Endothelial cell of umbilical vein (primary cell): ENCODE data around the gene CUX1. TPM values are rescaled to one million over a fixed set of nuclear protein-coding genes. Genes with fewer than 3 reads are reported as not detected.

Experiments used
- BruUV-seq: library from RNA; stranded (reverse); fragments of 400-500 nt; replicated peaks from 2 replicates; lab custom pipeline; 2021; lab: Mats Ljungman, UMichigan
- CTCF ChIA-PET: fragments of 300-600, 350-600 bp; sonication (Branson Sonifier 250); formaldehyde crosslinking; loops from one replicate; lab custom pipeline; 2021; ENCODE audit warnings: antibody characterized with exemption, inconsistent platforms; lab: Charles Lee
- POLR2A ChIA-PET: fragments of 300-600, 350-600 bp; sonication (Branson Sonifier 250); formaldehyde crosslinking; loops from one replicate; lab custom pipeline; 2021; ENCODE audit warnings: antibody characterized with exemption, inconsistent platforms; lab: Charles Lee
- DNase-seq: peaks from one replicate; pipeline ENCODE4 v3.0.0-alpha.2; 2011; ENCODE audit warnings: low read depth, low spot score
- FAIRE-seq: peaks from 2 replicates; lab custom pipeline; 2011; peaks lifted over from hg19 to GRCh38; lab: Jason Lieb, UNC
- H2AFZ ChIP-seq: 2 replicates; pipeline ENCODE4 v1.6.0; 2012; ENCODE audit warnings: low read depth, low read length, control low read depth, inconsistent platforms
- H3K27ac ChIP-seq: 2 replicates; pipeline ENCODE4 v1.5.1; 2011; ENCODE audit warnings: low read depth, mild to moderate bottlenecking, control low read depth, low read length, moderate library complexity; ENCODE audit not compliant: insufficient read depth
- H3K27me3 ChIP-seq, 2 experiments: 2 replicates each; pipeline versions ENCODE4 v1.6.0 to v1.6.1; 2011; ENCODE audit warnings: low read length in 2 of 2, mixed read lengths in 1 of 2; ENCODE audit not compliant: control insufficient read depth in 2 of 2, insufficient read depth in 2 of 2
- H3K36me3 ChIP-seq, 2 experiments: 2 replicates in 1 of 2; 3 replicates in 1 of 2; pipeline ENCODE4 v1.5.1; 2011; ENCODE audit warnings: low read length in 2 of 2, mild to moderate bottlenecking in 1 of 2, moderate library complexity in 1 of 2; ENCODE audit not compliant: control insufficient read depth in 2 of 2, insufficient read depth in 2 of 2; ENCODE audit errors: extremely low read depth in 1 of 2
- H3K4me1 ChIP-seq: 3 replicates; pipeline ENCODE4 v1.5.1; 2011; ENCODE audit warnings: mild to moderate bottlenecking, low read length; ENCODE audit not compliant: control insufficient read depth, insufficient read depth; ENCODE audit errors: extremely low read depth
- H3K4me2 ChIP-seq: 2 replicates; pipeline ENCODE4 v1.6.1; 2011; ENCODE audit warnings: low read length, control low read depth, mixed read lengths; ENCODE audit not compliant: insufficient read depth
- H3K4me3 ChIP-seq, 3 experiments: fragments of 200-600 bp in 1 of 3; sonication (generic), shearing (Covaris generic) in 1 of 3; replicated peaks in 1 of 3; 2 replicates each; pipeline ENCODE4 v1.5.1; 2011 to 2016; ENCODE audit warnings: control low read depth in 3 of 3, low read length in 3 of 3, mild to moderate bottlenecking in 2 of 3, inconsistent platforms in 1 of 3, low read depth in 1 of 3, moderate library complexity in 1 of 3; ENCODE audit not compliant: insufficient read depth in 1 of 3
- H3K79me2 ChIP-seq: 2 replicates; pipeline ENCODE4 v1.6.0; 2012; ENCODE audit warnings: low read length, inconsistent platforms; ENCODE audit not compliant: control insufficient read depth, insufficient read depth
- H3K9ac ChIP-seq: replicated peaks from 2 replicates; pipeline ENCODE3; 2011; ENCODE audit warnings: low read length, control low read depth; ENCODE audit not compliant: insufficient read depth; ENCODE audit errors: extremely low read depth
- H3K9me1 ChIP-seq: replicated peaks from 3 replicates; pipeline ENCODE4 v1.6.0; 2011; ENCODE audit warnings: mild to moderate bottlenecking, low read length; ENCODE audit not compliant: control insufficient read depth, insufficient read depth; ENCODE audit errors: extremely low read depth
- H3K9me3 ChIP-seq: replicated peaks from 2 replicates; pipeline ENCODE4 v1.5.1; 2012; ENCODE audit warnings: low read length, inconsistent platforms; ENCODE audit not compliant: control insufficient read depth, insufficient read depth
- H4K20me1 ChIP-seq: replicated peaks from 2 replicates; pipeline ENCODE3; 2011; ENCODE audit warnings: mild to moderate bottlenecking, low read length; ENCODE audit not compliant: control insufficient read depth, insufficient read depth; ENCODE audit errors: extremely low read depth
- CTCF ChIP-seq, 2 donors: IDR thresholded peaks; 1 replicate in 1 of 2; 2 replicates in 1 of 2; pipeline ENCODE4 v1.5.1; 2011; ENCODE audit warnings: low read length in 2 of 2, mild to moderate bottlenecking in 2 of 2, moderate library complexity in 2 of 2, control low read depth in 1 of 2, inconsistent platforms in 1 of 2, low read depth in 1 of 2; ENCODE audit not compliant: insufficient read depth in 1 of 2; ENCODE audit errors: extremely low read depth in 1 of 2
- EZH2 ChIP-seq: IDR thresholded peaks from 2 replicates; pipeline ENCODE4 v1.6.1; 2012; ENCODE audit warnings: borderline replicate concordance, low read depth, mild to moderate bottlenecking, moderate library complexity, low read length, inconsistent platforms; ENCODE audit not compliant: severe bottlenecking
- FOS ChIP-seq: IDR thresholded peaks from 2 replicates; pipeline ENCODE4 v1.6.1; 2011; ENCODE audit warnings: mild to moderate bottlenecking, low read length, moderate library complexity, borderline replicate concordance; ENCODE audit not compliant: insufficient read depth
- GATA2 ChIP-seq: IDR thresholded peaks from 2 replicates; pipeline ENCODE4 v1.7.0; 2011; ENCODE audit warnings: low read depth, mild to moderate bottlenecking, moderate library complexity, mixed read lengths, low read length; ENCODE audit not compliant: insufficient read length, insufficient read depth
- JUN ChIP-seq: IDR thresholded peaks from 2 replicates; pipeline ENCODE4 v1.6.1; 2011; ENCODE audit warnings: borderline replicate concordance, low read depth; ENCODE audit not compliant: insufficient read length, insufficient read depth
- MAX ChIP-seq: IDR thresholded peaks from 2 replicates; pipeline ENCODE4 v1.6.1; 2011; ENCODE audit not compliant: insufficient read depth, insufficient read length
- MYC ChIP-seq: IDR thresholded peaks from one replicate; pipeline ENCODE4 v1.6.1; 2011; ENCODE audit warnings: mild to moderate bottlenecking, low read depth, low read length
- POLR2A ChIP-seq: IDR thresholded peaks from 2 replicates; pipeline ENCODE4 v1.6.1; 2012; ENCODE audit warnings: low read depth, mild to moderate bottlenecking, control low read depth, low read length
- POLR2AphosphoS5 ChIP-seq: IDR thresholded peaks from 2 replicates; pipeline ENCODE4 v1.6.1; 2012; ENCODE audit warnings: low read depth, mild to moderate bottlenecking, control low read depth, low read length, moderate library complexity; ENCODE audit not compliant: insufficient read depth
- dilution Hi-C: fragments of 300-500 bp; cut with MboI; formaldehyde crosslinking; loops from one replicate; pipeline ENCODE4 v1.15.0; 2019; ENCODE audit warnings: low sequenced_read_pairs; ENCODE audit not compliant: extremely low pct_ligation_motif_present
- intact Hi-C: fragments of 100-400 bp; cut with micrococcal nuclease; formaldehyde crosslinking; loops from one replicate; pipeline ENCODE4 v1.10.0; 2022
- polyA plus RNA-seq, 4 experiments: library from polyadenylated mRNA; depleted of rRNA in 3 of 4; stranded (reverse) in 3 of 4; unstranded in 1 of 4; fragments of >200 nt; gene quantifications; 2 replicates each; pipeline versions ENCODE4 v1.2.1 to v1.2.3, GENCODE V29; 2011 to 2012; ENCODE audit warnings: missing spikeins in 1 of 4
- total RNA-seq: library from RNA; stranded (reverse); gene quantifications from 2 replicates; pipeline ENCODE4 v1.2.3, GENCODE V29; 2021

Gene CUX1
- total and polyA plus RNA-seq, 2 donors (not counting 3 experiments of a cell fraction or from before 2014, with no cell fraction given), result 13.8 to 49.8 TPM

DNA sequence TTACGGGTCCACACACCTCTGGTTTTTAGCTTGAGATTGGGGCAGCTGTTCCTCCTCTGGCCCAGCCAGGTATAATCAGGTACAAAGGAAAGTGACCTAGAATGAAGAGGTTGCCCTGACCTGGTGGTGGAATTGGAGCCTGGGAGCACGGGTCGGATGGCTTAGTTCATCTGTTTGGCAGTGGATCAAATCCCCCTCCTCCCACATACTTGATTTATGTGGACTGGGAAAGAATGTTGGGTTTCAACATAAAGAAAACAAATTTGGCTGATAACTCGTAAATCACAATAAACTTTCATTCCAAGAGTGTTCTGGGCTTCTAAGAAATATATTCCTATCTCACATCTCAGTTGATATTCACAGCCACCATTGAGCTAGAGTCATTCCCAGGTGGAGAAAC is 186.8 kb downstream of the CUX1 start:
- H3K9me3 ChIP-seq, result no peaks in the 10 kb centered on the region
- H2AFZ ChIP-seq, result no peak overlapping the region
- H3K27ac ChIP-seq, result no peak overlapping the region
- intact Hi-C loops, result no loop called here
- ChIA-PET POLR2A (no interaction called here), CTCF (interaction anchor here (0.6 to 1.4 kb wide), 2 partner anchors 107 to 184 kb away, joined by 3 read pairs; no protein-coding TSS in a partner anchor)
- no peaks in the 10 kb centered on the region for H3K79me2 ChIP-seq
- H3K4me2 ChIP-seq, result no peak overlapping the region
- TF ChIP-seq FOS (no peak), POLR2AphosphoS5 (no peak), JUN (no peak)
- H3K4me3 ChIP-seq, result no peak overlapping the region
- no peak for DNase-seq
- FAIRE-seq, result no peak
- H3K9ac ChIP-seq, result no peak overlapping the region
- no peaks in the 10 kb centered on the region for H3K27me3 ChIP-seq
- dilution Hi-C loops, result no loop called here
- no peaks in the 10 kb centered on the region for H4K20me1 ChIP-seq
- no peaks in the 10 kb centered on the region for H3K36me3 ChIP-seq
- no TSS peak for BruUV-seq
- no peaks in the 10 kb centered on the region for H3K4me1 ChIP-seq
- H3K9me1 ChIP-seq, result no peaks in the 10 kb centered on the region

- H3K36me3 ChIP-seq, result no peaks in the 10 kb centered on the region
- no peak overlapping the region for H3K27ac ChIP-seq
- no peak overlapping the region for H3K4me2 ChIP-seq
- POLR2A ChIA-PET, result no interaction called here
- H3K79me2 ChIP-seq, result no peaks in the 10 kb centered on the region
- BruUV-seq, result no TSS peak
- H3K9me3 ChIP-seq, result no peaks in the 10 kb centered on the region
- CTCF ChIA-PET, result interaction anchor here (0.6 to 1.4 kb wide), 3 partner anchors 19 to 183 kb away, joined by 3 read pairs; no protein-coding TSS in a partner anchor
- no peak overlapping the region for H2AFZ ChIP-seq
- no peak overlapping the region for H3K9ac ChIP-seq
- H4K20me1 ChIP-seq, result no peaks in the 10 kb centered on the region
- no peaks in the 10 kb centered on the region for H3K4me1 ChIP-seq
- no peaks in the 10 kb centered on the region for H3K27me3 ChIP-seq
- dilution Hi-C loops (no loop called here), intact Hi-C loops (no loop called here)
- no peak overlapping the region for H3K4me3 ChIP-seq
- DNase-seq (no peak), FAIRE-seq (no peak)
- TF ChIP-seq FOS (no peak), POLR2A (no peak), MYC (no peak), POLR2AphosphoS5 (no peak), CTCF (IDR thresholded peaks at IDR 0.05; ENCODE audit: extremely low read depth in 1 of 2, insufficient read depth in 1 of 2, low read depth in 1 of 2, low read length in 2 of 2) (no peak), MAX (no peak), GATA2 (no peak), JUN (no peak), EZH2 (no peak)
- no peaks in the 10 kb centered on the region for H3K9me1 ChIP-seq
Measured at GRCh38 chr7:102004848-102005247, 187.4 kb downstream of the CUX1 start.
